DMS 273 treated with DMSO at 0.1 percent for 48 hours (cell line): ENCODE results near the gene TREX2.
"Not testable (repeated sequence)": the region's sequence is repeated elsewhere in the genome, so short reads cannot be mapped to it uniquely, and the experiment has no call there.

Source experiments
- DNase-seq: peaks from one replicate; lab custom pipeline; 2025; lab: John Stamatoyannopoulos, UW

TREX2 gene

DNA sequence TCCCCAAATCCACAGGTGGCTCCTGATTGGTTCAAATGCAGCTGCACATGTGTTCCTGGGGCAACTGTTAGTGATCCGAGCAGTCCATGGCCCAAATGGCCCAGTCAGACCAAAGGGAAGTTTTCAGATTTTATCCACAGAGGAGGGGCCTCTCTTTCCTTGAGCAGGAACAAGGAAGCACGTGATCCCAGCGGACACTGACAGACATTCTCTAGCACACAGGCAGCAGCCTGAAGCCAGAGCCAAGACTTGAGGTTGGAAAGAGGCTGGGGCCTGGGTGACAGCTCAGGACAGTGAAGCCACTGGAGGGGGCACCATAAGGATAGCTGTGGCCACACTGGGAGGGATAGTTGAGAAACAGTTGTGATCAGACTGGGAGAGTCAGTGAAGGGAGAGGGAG is 38.1 kb downstream of the TREX2 start:
- no peak for DNase-seq

- DNase-seq, result no peak
Measured at GRCh38 chrX:153406903-153407302, 39.0 kb downstream of the TREX2 start.

DNA sequence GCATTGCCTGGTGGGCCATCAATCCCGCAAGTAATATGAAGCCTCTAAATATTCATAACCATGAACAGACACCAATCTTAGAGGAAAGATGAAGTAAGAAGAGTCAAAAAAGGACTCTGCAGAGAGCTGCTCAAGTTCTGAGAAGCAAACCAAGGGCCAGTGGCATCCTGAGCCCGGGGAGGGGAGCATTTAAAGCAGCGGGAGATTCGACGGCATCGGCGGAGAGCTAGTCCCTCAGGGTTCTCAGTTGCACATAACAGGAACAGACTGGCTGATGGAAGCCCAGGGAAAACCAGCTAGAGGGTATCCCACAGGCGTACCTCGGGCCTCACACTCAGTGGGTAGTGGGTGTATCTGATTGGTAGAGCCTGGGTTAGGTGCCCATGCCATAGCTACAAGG is 39.8 kb downstream of the TREX2 start:
- no peak for DNase-seq

DNA sequence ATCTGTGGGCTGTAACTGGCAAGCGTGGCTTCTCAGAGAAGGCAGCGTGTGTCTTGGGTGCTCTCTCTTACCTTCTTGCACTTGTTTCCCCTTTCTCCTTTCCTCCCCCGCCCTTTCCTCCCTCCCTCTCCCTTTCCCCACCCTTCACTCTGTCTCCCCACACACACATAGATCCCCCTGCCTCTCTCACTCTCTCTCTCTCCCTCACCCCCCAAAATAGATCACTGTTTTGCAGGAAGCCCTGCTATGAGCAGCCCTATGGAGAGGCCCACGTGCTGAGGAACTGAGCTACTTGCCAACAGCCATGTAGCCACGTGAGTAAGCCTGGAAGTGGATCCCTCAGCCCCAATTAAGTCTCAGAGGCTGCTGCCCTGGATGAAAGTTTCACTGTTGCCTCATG is 40.4 kb downstream of the TREX2 start:
- no peak for DNase-seq

- not testable (repeated sequence) for DNase-seq
Measured at GRCh38 chrX:153404333-153404732, 41.5 kb downstream of the TREX2 start.

GRCh38 chrX:153401133-153401764 is 44.6 kb downstream of the TREX2 start, which contains the start of gene PNMA6E:
Gene PNMA6E, minus strand, starts transcription at chrX:153401350. Its CDS starts 2,501 bp downstream, at chrX:153398849.
- DNase-seq, result no peak

DNA sequence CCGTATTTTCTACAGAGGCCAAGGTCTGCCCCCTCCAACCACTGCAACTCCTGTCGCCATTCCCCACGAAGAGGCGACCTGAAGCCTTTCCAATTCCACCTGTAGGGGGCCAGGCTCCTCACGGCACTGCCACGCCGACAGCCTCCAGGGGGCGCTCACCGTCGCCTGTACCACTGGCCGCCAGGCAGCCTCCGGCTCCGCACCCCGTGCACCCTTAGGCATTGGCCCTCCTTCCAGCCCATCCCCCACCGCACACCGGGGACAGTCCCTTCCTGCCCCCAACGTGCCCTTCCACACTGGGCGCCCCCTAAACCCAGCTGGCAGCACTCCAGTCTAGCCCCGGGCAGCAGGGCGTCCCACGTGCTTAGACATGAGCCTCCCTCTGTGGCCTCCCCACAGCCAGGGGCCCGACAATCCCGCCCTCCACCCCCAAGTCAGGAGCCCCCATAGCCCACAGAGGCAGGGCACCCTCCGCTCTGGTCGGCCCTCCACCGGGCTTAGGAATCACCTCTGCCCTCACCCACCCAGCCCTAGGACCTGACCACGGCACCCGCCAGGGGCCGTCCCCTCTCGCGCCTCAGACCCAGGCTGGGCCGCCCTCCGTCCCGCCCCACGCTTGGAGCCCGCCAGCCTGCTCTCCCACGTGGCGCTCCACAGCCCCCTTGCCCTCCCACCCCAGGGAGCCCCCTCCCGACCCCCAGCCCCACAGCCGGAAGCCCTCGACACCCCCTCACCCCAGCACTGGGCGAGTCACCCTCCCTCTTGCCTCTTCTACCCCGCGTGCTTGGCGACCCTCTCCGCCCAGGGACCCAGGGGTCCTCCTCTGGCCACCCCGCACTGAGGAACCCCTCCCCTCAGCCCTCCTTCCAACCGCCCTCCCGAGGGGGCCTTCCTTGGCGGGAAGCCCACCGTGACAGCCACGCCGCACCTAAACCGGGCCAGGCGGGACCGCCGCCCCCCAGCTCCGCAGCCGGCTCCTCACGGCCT is 45.4 kb downstream of the TREX2 start:
- no peak for DNase-seq

DNA sequence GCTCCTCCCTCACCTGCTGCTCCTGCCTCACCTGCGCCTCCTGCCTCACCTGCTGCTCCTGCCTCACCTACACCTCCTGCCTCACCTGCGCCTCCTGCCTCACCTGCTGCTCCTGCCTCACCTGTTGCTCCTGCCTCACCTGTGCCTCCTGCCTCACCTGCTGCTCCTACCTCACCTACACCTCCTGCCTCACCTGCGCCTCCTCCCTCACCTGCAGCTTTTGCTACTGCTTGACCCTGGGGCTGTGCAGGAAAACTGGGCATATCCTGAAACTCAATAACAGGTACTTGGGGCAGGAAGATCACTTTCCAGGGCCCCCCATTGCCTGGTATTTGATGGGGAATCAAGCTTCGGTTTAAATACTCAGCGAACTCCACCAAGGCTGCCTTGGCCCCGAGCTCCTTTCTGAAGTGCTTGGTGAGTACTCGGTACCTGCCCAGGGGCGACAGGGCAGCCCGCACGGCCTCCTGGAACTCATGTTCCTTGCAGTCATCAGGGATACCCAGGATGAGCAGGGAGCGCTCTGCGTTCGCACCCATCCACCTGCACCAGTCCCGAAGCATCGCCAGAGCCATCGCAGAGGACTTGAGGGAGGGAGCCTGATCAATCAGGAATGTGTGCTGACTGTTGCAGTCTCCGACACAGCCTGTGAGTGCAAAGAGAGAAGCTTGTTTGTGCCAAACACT is 47.4 kb downstream of the TREX2 start:
- DNase-seq, result no peak

- no peak for DNase-seq
Measured at GRCh38 chrX:153397256-153397960, 48.4 kb downstream of the TREX2 start.

- no peak for DNase-seq
Measured at GRCh38 chrX:153396320-153397195, 49.3 kb downstream of the TREX2 start.

- DNase-seq, result no peak
Measured at GRCh38 chrX:153395613-153396319, 50.1 kb downstream of the TREX2 start.

- DNase-seq, result no peak
Measured at GRCh38 chrX:153394612-153395011, 51.2 kb downstream of the TREX2 start.
